Measurements from ENCODE around the gene NAB1.

NAB1 gene

DNA sequence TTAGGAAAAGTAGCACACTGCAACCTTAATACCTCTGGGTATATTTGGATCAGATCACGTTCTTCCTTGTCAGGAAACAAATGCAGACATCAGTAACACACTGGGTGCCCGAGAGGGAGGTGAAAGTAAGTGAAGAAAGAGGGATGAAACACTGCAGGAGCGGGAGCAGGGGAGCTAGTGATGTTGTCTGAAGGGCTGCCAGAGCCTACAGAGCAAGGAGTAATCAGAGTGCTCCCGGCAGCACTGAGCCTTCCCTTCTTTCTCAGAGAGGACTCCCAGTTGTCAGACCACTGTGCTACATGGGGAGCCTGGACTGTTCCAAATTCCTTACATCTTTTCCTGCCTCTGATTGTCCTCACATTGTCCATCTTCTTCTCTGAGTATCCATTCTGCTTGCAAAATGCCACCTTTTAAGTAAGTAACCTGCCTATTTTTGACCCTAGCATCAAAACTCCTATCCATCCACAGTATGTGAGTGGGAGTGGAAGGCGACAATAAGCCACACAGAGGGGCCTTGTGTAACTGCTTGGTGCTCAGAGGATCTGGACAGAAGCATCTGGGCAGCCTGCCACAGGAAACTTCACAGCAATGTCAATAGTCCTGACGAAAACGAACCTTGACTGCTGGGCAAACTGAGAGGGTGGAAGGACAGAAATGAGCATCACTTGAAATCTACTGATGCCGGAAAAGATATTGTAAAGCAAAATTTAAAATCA, 10.8 kb upstream of the NAB1 start:
- DNase-seq (ENCODE audit: extremely low spot score), result no peak
- CTCF ChIA-PET, result interaction anchor here (1.4 kb wide), 1 partner anchor 25 kb away, joined by 3 read pairs; no protein-coding TSS in a partner anchor
- TF ChIP-seq, protein P1, sequence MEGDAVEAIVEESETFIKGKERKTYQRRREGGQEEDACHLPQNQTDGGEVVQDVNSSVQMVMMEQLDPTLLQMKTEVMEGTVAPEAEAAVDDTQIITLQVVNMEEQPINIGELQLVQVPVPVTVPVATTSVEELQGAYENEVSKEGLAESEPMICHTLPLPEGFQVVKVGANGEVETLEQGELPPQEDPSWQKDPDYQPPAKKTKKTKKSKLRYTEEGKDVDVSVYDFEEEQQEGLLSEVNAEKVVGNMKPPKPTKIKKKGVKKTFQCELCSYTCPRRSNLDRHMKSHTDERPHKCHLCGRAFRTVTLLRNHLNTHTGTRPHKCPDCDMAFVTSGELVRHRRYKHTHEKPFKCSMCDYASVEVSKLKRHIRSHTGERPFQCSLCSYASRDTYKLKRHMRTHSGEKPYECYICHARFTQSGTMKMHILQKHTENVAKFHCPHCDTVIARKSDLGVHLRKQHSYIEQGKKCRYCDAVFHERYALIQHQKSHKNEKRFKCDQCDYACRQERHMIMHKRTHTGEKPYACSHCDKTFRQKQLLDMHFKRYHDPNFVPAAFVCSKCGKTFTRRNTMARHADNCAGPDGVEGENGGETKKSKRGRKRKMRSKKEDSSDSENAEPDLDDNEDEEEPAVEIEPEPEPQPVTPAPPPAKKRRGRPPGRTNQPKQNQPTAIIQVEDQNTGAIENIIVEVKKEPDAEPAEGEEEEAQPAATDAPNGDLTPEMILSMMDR (IDR thresholded peaks at IDR 0.05; ENCODE audit: control extremely low read depth, extremely low read depth, low read depth, missing control alignments), result no peak
- POLR2A ChIA-PET, result no interaction called here

GRCh38 chr2:190640117-190640516, 8.8 kb upstream of the NAB1 start:
- TF ChIP-seq, protein P1 (IDR thresholded peaks at IDR 0.05; ENCODE audit: control extremely low read depth, extremely low read depth, low read depth, missing control alignments), result no peak
- ChIA-PET CTCF (interaction anchor here (1.6 kb wide), 1 partner anchor 40 kb away, joined by 5 read pairs; no protein-coding TSS in a partner anchor), POLR2A (no interaction called here)
- no peak for DNase-seq (ENCODE audit: extremely low spot score)

DNA sequence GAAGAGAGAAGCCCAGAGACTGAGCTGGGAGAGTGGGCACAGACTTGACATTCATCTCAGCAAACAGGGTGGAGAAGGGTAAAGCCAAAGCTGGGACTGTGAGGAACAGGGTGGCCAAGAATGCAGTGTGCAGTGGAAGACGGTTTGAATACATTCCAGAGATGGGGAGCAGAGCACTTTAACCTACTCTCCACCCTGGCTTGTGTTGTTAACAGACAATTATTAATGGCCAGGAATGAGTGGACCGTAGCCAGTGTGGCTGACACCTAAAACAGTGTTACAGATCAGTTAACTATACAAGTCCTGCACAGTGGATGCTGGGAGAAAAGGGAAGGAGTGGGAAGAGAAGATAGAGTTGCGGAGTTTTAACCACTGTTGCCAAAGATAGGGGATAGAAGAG, 7.4 kb upstream of the NAB1 start:
- ChIA-PET POLR2A (no interaction called here), CTCF (interaction anchor here (1.0 to 1.1 kb wide), 2 partner anchors 10 to 13 kb away, joined by 4 to 6 read pairs; no protein-coding TSS in a partner anchor)
- DNase-seq (ENCODE audit: extremely low spot score), result no peak
- TF ChIP-seq, protein P1 (IDR thresholded peaks at IDR 0.05; ENCODE audit: control extremely low read depth, extremely low read depth, low read depth, missing control alignments), result no peak

DNA sequence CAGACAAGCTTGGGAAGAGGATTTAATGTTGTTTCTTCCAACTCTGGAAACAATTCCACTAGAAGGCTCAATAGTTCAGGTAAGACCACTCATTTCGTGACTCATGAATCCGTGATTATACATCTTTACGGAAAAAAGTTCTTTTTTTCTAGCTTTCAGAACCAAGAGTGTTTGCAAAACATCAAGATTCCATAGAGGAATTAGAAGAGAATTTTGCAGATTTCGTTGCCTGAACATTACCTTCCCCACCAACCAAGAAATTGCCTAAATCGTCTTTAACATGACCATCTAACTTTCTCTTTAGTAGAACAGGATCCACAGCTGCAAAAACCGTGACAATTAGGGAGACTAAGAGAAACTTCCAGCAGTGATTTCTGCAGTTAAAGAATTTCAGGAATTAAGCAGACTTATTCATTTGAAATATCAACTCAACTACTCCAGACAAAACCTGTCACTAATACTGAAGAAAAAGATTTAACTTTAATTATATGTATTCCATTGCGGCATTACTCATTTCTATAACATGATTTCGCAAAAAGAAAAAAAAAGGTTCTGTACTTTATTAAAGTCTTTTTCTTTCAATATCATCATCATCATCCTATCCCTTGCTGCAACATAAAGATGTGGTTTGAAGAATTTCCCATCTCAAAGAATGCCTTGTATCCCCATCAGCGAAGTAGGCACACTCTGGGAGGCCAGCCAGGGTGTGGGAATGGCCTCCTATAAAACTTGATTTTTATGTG, 1.9 kb upstream of the NAB1 start:
- ChIA-PET POLR2A (no interaction called here), CTCF (interaction anchor here (0.7 to 1.5 kb wide), 7 partner anchors 17 to 72 kb away, joined by 3 to 4 read pairs (median 3); no protein-coding TSS in a partner anchor)
- DNase-seq (ENCODE audit: extremely low spot score), result no peak
- TF ChIP-seq, protein P1 (IDR thresholded peaks at IDR 0.05; ENCODE audit: control extremely low read depth, extremely low read depth, low read depth, missing control alignments), result no peak

- TF ChIP-seq, protein P1 (IDR thresholded peaks at IDR 0.05; ENCODE audit: control extremely low read depth, extremely low read depth, low read depth, missing control alignments), result no peak
- ChIA-PET POLR2A (interaction anchor here (0.7 kb wide), 1 partner anchor 278 kb away, joined by 6 read pairs; no protein-coding TSS in a partner anchor), CTCF (interaction anchor here (0.9 to 1.4 kb wide), 3 partner anchors 31 to 188 kb away, joined by 3 to 4 read pairs (median 4); no protein-coding TSS in a partner anchor)
Observed at GRCh38 chr2:190648289-190649034, 421 bp upstream of the NAB1 start.

More at GRCh38 chr2:190648289-190649034, 421 bp upstream of the NAB1 start:
- peak; percentile 90 for DNase-seq (ENCODE audit: extremely low spot score)
